CD14-positive monocyte (primary cell): ENCODE measurements around the gene TSPAN8. TPM values are rescaled to one million over a fixed set of nuclear protein-coding genes. Genes with fewer than 3 reads are reported as not detected.

Experiments
- DNase-seq, 3 donors: peaks; one replicate each; pipeline ENCODE4 v3.0.0-alpha.2; 2011 to 2022
- H2AFZ ChIP-seq: 2 replicates; pipeline ENCODE4 v1.6.0; 2012; ENCODE audit warnings: mild to moderate bottlenecking, low read depth, low read length, inconsistent platforms; ENCODE audit not compliant: insufficient read depth, poor library complexity, severe bottlenecking
- H3K27ac ChIP-seq, 2 donors: 1 replicate in 1 of 2; 2 replicates in 1 of 2; pipeline ENCODE4 v1.5.1; 2012 to 2013; ENCODE audit warnings: low read length in 2 of 2, control low read depth in 1 of 2, inconsistent platforms in 1 of 2, low read depth in 1 of 2, mild to moderate bottlenecking in 1 of 2
- H3K27me3 ChIP-seq, 2 donors: one replicate each; pipeline versions ENCODE4 v1.6.0 to v1.6.1; 2011 to 2013; ENCODE audit warnings: low read length in 2 of 2; ENCODE audit not compliant: control insufficient read depth in 2 of 2, insufficient read depth in 2 of 2
- H3K36me3 ChIP-seq, 2 donors: replicated peaks in 1 of 2; 1 replicate in 1 of 2; 2 replicates in 1 of 2; pipeline versions ENCODE4 v1.5.1 to v1.6.1; 2012 to 2013; ENCODE audit warnings: low read length in 2 of 2, control low read depth in 1 of 2, inconsistent platforms in 1 of 2, mild to moderate bottlenecking in 1 of 2; ENCODE audit not compliant: insufficient read depth in 2 of 2, control insufficient read depth in 1 of 2
- H3K4me1 ChIP-seq, 2 donors: 1 replicate in 1 of 2; 2 replicates in 1 of 2; pipeline versions ENCODE4 v1.5.1 to v1.6.1; 2012 to 2013; ENCODE audit warnings: low read length in 2 of 2, control low read depth in 1 of 2, inconsistent platforms in 1 of 2, mild to moderate bottlenecking in 1 of 2, moderate library complexity in 1 of 2; ENCODE audit not compliant: insufficient read depth in 2 of 2, control insufficient read depth in 1 of 2
- H3K4me2 ChIP-seq: replicated peaks from 2 replicates; pipeline ENCODE3; 2012; ENCODE audit warnings: low read length, moderate library complexity, mild to moderate bottlenecking; ENCODE audit not compliant: poor library complexity, severe bottlenecking; ENCODE audit errors: extremely low read depth
- H3K4me3 ChIP-seq, 3 experiments: fragments of 200-600 bp in 1 of 3; sonication (generic) in 1 of 3; replicated peaks in 1 of 3; 1 replicate in 2 of 3; 2 replicates in 1 of 3; pipeline ENCODE4 v1.5.1; 2011 to 2013; ENCODE audit warnings: low read length in 3 of 3, mild to moderate bottlenecking in 3 of 3, control low read depth in 2 of 3, low read depth in 2 of 3, inconsistent platforms in 1 of 3, moderate library complexity in 1 of 3
- H3K79me2 ChIP-seq: 2 replicates; pipeline ENCODE4 v1.6.0; 2012; ENCODE audit warnings: mild to moderate bottlenecking, control low read depth, inconsistent platforms, low read length, moderate library complexity; ENCODE audit not compliant: insufficient read depth
- H3K9ac ChIP-seq: 2 replicates; pipeline ENCODE4 v1.6.0; 2017; ENCODE audit warnings: low read length, mild to moderate bottlenecking; ENCODE audit not compliant: insufficient read depth, poor library complexity, severe bottlenecking
- H3K9me3 ChIP-seq, 2 donors: replicated peaks in 1 of 2; 1 replicate in 1 of 2; 2 replicates in 1 of 2; pipeline versions ENCODE4 v1.5.1 to v1.6.1; 2012 to 2013; ENCODE audit warnings: low read length in 2 of 2, control low read depth in 1 of 2; ENCODE audit not compliant: control insufficient read depth in 1 of 2, insufficient read depth in 1 of 2
- H4K20me1 ChIP-seq: 2 replicates; pipeline ENCODE4 v1.6.0; 2012; ENCODE audit warnings: mild to moderate bottlenecking, low read length, control low read depth, moderate library complexity; ENCODE audit not compliant: insufficient read depth
- H3K27ac Mint-ChIP-seq, 7 donors: one replicate each; pipeline ENCODE4 v1.8.0; 2020; ENCODE audit warnings: mild to moderate bottlenecking in 7 of 7, mixed read lengths in 7 of 7, moderate library complexity in 6 of 7, inconsistent platforms in 2 of 7
- H3K27me3 Mint-ChIP-seq, 3 donors: one replicate each; pipeline ENCODE4 v1.8.0; 2021 to 2022; ENCODE audit warnings: low read depth in 3 of 3, mild to moderate bottlenecking in 3 of 3, mixed read lengths in 3 of 3, moderate library complexity in 3 of 3, inconsistent platforms in 1 of 3
- H3K36me3 Mint-ChIP-seq, 2 donors: one replicate each; pipeline ENCODE4 v1.8.0; 2020; ENCODE audit warnings: mixed read lengths in 2 of 2, inconsistent platforms in 1 of 2, mild to moderate bottlenecking in 1 of 2
- H3K4me1 Mint-ChIP-seq: one replicate; pipeline ENCODE4 v1.8.0; 2020; ENCODE audit warnings: mild to moderate bottlenecking, mixed read lengths
- H3K4me3 Mint-ChIP-seq, 2 donors: one replicate each; pipeline ENCODE4 v1.8.0; 2020; ENCODE audit warnings: mild to moderate bottlenecking in 2 of 2, mixed read lengths in 2 of 2, moderate library complexity in 1 of 2
- H3K9me3 Mint-ChIP-seq, 7 donors: one replicate each; pipeline ENCODE4 v1.8.0; 2020 to 2022; ENCODE audit warnings: mixed read lengths in 7 of 7, mild to moderate bottlenecking in 6 of 7, moderate library complexity in 6 of 7, inconsistent platforms in 2 of 7
- WGBS: methylation state at CpG from one replicate; pipeline ENCODE4 v1.1.5; 2013; ENCODE audit warnings: missing lambda C conversion rate; ENCODE audit not compliant: insufficient coverage; 5-methylcytosine and 5-hydroxymethylcytosine counted together
- intact Hi-C, 2 donors: fragments of 100-400 bp; cut with micrococcal nuclease; formaldehyde crosslinking; loops; one replicate each; pipeline versions ENCODE4 v1.15.0 to v1.15.1; 2023
- polyA plus RNA-seq, 3 donors: library from polyadenylated mRNA; depleted of rRNA in 1 of 3; unstranded in 2 of 3; stranded (reverse) in 1 of 3; fragments of 300-500 nt in 2 of 3; fragments of >200 nt in 1 of 3; fragmentation: Illumina TruSeq in 2 of 3; gene quantifications; 1 replicate in 2 of 3; 2 replicates in 1 of 3; pipeline ENCODE4 v1.2.3, GENCODE V29; 2012 to 2021
- TF ChIP-seq, protein P1 (sequence below): fragments of 200-600 bp; IDR thresholded peaks from one replicate; pipeline ENCODE4 v1.8.0; 2022; ENCODE audit warnings: antibody characterized with exemption, mild to moderate bottlenecking

Gene TSPAN8
- polyA plus RNA-seq, 3 donors = not detected

DNA sequence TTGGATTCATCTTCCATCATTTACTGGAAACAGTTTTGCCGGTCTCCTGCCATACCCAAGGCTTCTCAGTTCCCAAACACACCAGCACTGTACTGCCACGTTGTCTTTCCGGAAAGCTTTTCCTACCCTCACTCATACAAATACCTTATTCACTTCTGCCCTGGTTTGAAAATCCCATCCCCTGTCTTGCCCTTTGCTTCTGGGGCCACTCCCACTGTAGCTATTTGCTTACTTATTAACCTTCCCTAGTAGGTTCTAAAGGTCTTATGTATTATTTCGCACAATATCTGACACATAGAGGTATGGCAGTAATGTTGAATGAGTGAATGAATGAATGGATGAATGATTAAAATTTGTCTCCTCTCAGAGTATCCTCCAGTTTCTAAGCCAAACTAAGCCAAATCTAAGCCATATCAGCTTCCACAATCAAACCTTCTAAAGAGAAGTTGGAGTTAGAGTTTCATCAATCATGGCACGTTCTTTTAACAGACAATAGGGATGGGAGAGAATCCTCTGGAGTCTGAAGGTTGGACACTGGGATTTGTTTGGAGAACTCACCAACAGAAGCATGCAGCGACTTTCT, 18.6 kb downstream of the TSPAN8 start:
- Mint-ChIP-seq H3K9me3 (peaks cover 0 to 6% (median 0%) of the 10 kb centered on the region in 7 donors), H3K4me1 (no peaks in the 10 kb centered on the region), H3K27me3 (peaks cover 0 to 4% (median 3%) of the 10 kb centered on the region in 3 donors), H3K4me3 (no peak overlapping the region), H3K27ac (no peak overlapping the region), H3K36me3 (no peaks in the 10 kb centered on the region)
- H4K20me1 ChIP-seq = no peaks in the 10 kb centered on the region
- no peaks in the 10 kb centered on the region for H3K36me3 ChIP-seq
- WGBS = 64% methylated on average over 3 of the region's 6 CpGs
- no peaks in the 10 kb centered on the region for H3K79me2 ChIP-seq
- no peak overlapping the region for H2AFZ ChIP-seq
- intact Hi-C loops = no loop called here
- TF ChIP-seq, protein P1, sequence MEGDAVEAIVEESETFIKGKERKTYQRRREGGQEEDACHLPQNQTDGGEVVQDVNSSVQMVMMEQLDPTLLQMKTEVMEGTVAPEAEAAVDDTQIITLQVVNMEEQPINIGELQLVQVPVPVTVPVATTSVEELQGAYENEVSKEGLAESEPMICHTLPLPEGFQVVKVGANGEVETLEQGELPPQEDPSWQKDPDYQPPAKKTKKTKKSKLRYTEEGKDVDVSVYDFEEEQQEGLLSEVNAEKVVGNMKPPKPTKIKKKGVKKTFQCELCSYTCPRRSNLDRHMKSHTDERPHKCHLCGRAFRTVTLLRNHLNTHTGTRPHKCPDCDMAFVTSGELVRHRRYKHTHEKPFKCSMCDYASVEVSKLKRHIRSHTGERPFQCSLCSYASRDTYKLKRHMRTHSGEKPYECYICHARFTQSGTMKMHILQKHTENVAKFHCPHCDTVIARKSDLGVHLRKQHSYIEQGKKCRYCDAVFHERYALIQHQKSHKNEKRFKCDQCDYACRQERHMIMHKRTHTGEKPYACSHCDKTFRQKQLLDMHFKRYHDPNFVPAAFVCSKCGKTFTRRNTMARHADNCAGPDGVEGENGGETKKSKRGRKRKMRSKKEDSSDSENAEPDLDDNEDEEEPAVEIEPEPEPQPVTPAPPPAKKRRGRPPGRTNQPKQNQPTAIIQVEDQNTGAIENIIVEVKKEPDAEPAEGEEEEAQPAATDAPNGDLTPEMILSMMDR = no peak
- H3K9ac ChIP-seq = no peak overlapping the region
- no peaks in the 10 kb centered on the region for H3K27me3 ChIP-seq
- no peak overlapping the region for H3K27ac ChIP-seq
- no peak overlapping the region for H3K4me3 ChIP-seq
- no peaks in the 10 kb centered on the region for H3K9me3 ChIP-seq
- no peak for DNase-seq
- H3K4me2 ChIP-seq = no peak overlapping the region
- no peaks in the 10 kb centered on the region for H3K4me1 ChIP-seq

DNA sequence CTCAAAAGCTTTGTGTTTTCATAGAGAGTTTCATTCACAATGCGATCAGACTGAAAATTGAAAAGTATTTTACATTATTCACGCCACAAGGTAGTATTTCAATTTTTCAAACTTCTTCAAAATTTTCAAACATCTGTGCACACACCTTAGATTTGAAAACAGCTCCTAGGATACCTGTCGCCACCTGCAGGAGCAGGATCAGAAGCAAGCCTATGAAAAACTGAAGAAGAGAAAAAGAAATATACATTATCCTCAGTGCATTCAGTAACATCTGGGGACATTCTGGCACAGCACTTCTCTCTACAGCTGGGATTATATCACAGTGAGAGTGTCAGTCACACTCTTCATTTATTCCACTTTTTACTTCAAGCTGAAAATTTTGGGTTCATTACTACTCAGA, 19.8 kb downstream of the TSPAN8 start:
- Histone ChIP-seq H3K4me2 (no peak overlapping the region), H3K4me1 (no peaks in the 10 kb centered on the region), H2AFZ (no peak overlapping the region), H3K36me3 (no peaks in the 10 kb centered on the region), H3K79me2 (no peaks in the 10 kb centered on the region), H3K4me3 (no peak overlapping the region), H3K27me3 (no peaks in the 10 kb centered on the region), H3K9me3 (no peaks in the 10 kb centered on the region), H3K27ac (no peak overlapping the region), H3K9ac (no peak overlapping the region), H4K20me1 (no peaks in the 10 kb centered on the region)
- H3K27ac Mint-ChIP-seq = no peak overlapping the region
- H3K4me1 Mint-ChIP-seq = no peaks in the 10 kb centered on the region
- peaks cover 0 to 5% (median 3%) of the 10 kb centered on the region in 3 donors for H3K27me3 Mint-ChIP-seq
- H3K9me3 Mint-ChIP-seq = peaks cover 0 to 6% (median 2%) of the 10 kb centered on the region in 7 donors
- DNase-seq = no peak
- TF ChIP-seq, protein P1 = no peak
- H3K4me3 Mint-ChIP-seq = no peak overlapping the region
- WGBS = no CpG with 5 or more reads among the region's 3 CpGs
- H3K36me3 Mint-ChIP-seq = no peaks in the 10 kb centered on the region
- intact Hi-C loops = no loop called here
